Lung (tissue), 12 donors: ENCODE results near the gene ADNP2. TPM values are rescaled to one million over a fixed set of nuclear protein-coding genes. Genes with fewer than 3 reads are reported as not detected.

Experiments
- ATAC-seq: fragments of 200-7000 bp; cut with Tn5 transposase; one replicate; pipeline ENCODE4 v1.9.1; 2020; ENCODE audit warnings: moderate number of reproducible peaks; ENCODE audit not compliant: insufficient read depth, low FRiP score
- DNase-seq, 3 donors: peaks; one replicate each; pipeline ENCODE4 v3.0.0-alpha.2; 2013 to 2017
- H3K27ac ChIP-seq, 2 donors: one replicate each; pipeline ENCODE4 v1.5.1; 2013; ENCODE audit warnings: mild to moderate bottlenecking in 2 of 2, moderate library complexity in 2 of 2, control low read depth in 1 of 2, inconsistent platforms in 1 of 2, low read depth in 1 of 2, low read length in 1 of 2
- H3K27me3 ChIP-seq, 3 donors: one replicate each; pipeline ENCODE4 v1.5.1; 2013; ENCODE audit warnings: low read length in 2 of 3; ENCODE audit not compliant: control insufficient read depth in 3 of 3, insufficient read depth in 3 of 3
- H3K36me3 ChIP-seq, 4 donors: one replicate each; pipeline ENCODE4 v1.5.1; 2013; ENCODE audit warnings: low read length in 4 of 4, mild to moderate bottlenecking in 1 of 4, moderate library complexity in 1 of 4; ENCODE audit not compliant: control insufficient read depth in 4 of 4, insufficient read depth in 4 of 4
- H3K4me1 ChIP-seq, 5 donors: one replicate each; pipeline ENCODE4 v1.5.1; 2013; ENCODE audit warnings: low read length in 5 of 5, mild to moderate bottlenecking in 2 of 5, moderate library complexity in 1 of 5; ENCODE audit not compliant: control insufficient read depth in 5 of 5, insufficient read depth in 5 of 5
- H3K4me3 ChIP-seq: one replicate; pipeline ENCODE4 v1.5.1; 2013; ENCODE audit warnings: mild to moderate bottlenecking, control low read depth, moderate library complexity
- H3K9ac ChIP-seq, 2 donors: one replicate each; pipeline ENCODE4 v1.5.1; 2013; ENCODE audit warnings: low read length in 2 of 2, control low read depth in 1 of 2; ENCODE audit not compliant: insufficient read depth in 1 of 2
- H3K9me3 ChIP-seq, 4 donors: one replicate each; pipeline ENCODE4 v1.5.1; 2013; ENCODE audit warnings: low read length in 3 of 4, mild to moderate bottlenecking in 1 of 4, moderate library complexity in 1 of 4; ENCODE audit not compliant: control insufficient read depth in 4 of 4, insufficient read depth in 3 of 4
- CTCF ChIP-seq: IDR thresholded peaks from 2 replicates; pipeline ENCODE4 v1.5.1; 2012; ENCODE audit warnings: mild to moderate bottlenecking; ENCODE audit errors: control extremely low read depth, extremely low read depth
- WGBS, 2 donors: extraction: QIAGEN DNeasy Blood & Tissue Kit; methylation state at CpG; one replicate each; pipeline ENCODE4 v1.1.7; 2013; 5-methylcytosine and 5-hydroxymethylcytosine counted together
- polyA plus RNA-seq, 2 donors: library from polyadenylated mRNA; stranded (reverse); fragments of 200-250 nt; gene quantifications; one replicate each; pipeline ENCODE4 v1.2.1, GENCODE V29; 2013
- total RNA-seq, 2 donors: library from RNA; depleted of rRNA in 1 of 2; stranded (reverse); fragments of >200 nt in 1 of 2; gene quantifications; one replicate each; pipeline ENCODE4 v1.2.1, GENCODE V29; 2014 to 2021
- donor health status: control.
- donor health status: control.
- donor health status: Bipolar disorder and iron deficiency.
- donor health status: healthy.
- donor health status: DM: yes; HTN: yes; CAD: no.

ADNP2 gene
- total and polyA plus RNA-seq, 4 donors = 4.9 to 16.3 (median 12.1) TPM

GRCh38 chr18:80168982-80169381 lies 59.9 kb downstream of the ADNP2 start:
- TF ChIP-seq CTCF = no peak
- ATAC-seq (no peak), DNase-seq (no peak)
- Histone ChIP-seq H3K4me3 (no peak overlapping the region), H3K4me1 (peaks cover 0 to 3% (median 0%) of the 10 kb centered on the region in 5 donors), H3K36me3 (no peaks in the 10 kb centered on the region), H3K9me3 (peaks cover 0 to 8% (median 4%) of the 10 kb centered on the region in 4 donors), H3K27ac (no peak overlapping the region), H3K9ac (no peak overlapping the region), H3K27me3 (no peaks in the 10 kb centered on the region)
- 80 to 84% methylated on average over 15 of the region's 15 CpGs for WGBS, 2 donors

- no peaks in the 10 kb centered on the region for H3K36me3 ChIP-seq
- TF ChIP-seq CTCF = no peak
- H3K9me3 ChIP-seq = peaks cover 0 to 7% (median 2%) of the 10 kb centered on the region in 4 donors
- 83 to 88% methylated on average over 17 of the region's 17 CpGs for WGBS, 2 donors
- H3K4me3 ChIP-seq = no peak overlapping the region
- no peaks in the 10 kb centered on the region for H3K27me3 ChIP-seq
- ATAC-seq (no peak), DNase-seq (no peak)
- peaks cover 0 to 3% (median 0%) of the 10 kb centered on the region in 5 donors for H3K4me1 ChIP-seq
- H3K9ac ChIP-seq = no peak overlapping the region
- H3K27ac ChIP-seq = no peak overlapping the region
Observed at GRCh38 chr18:80169607-80170006, 60.5 kb downstream of the ADNP2 start.

GRCh38 chr18:80170395-80171053 lies 61.5 kb downstream of the ADNP2 start:
- no peaks in the 10 kb centered on the region for H3K27me3 ChIP-seq
- no peak overlapping the region for H3K27ac ChIP-seq
- no peak overlapping the region for H3K9ac ChIP-seq
- DNase-seq (no peak), ATAC-seq (no peak)
- H3K36me3 ChIP-seq = peaks cover 0 to 2% (median 0%) of the 10 kb centered on the region in 4 donors
- 88 to 93% methylated on average over 7 of the region's 7 CpGs for WGBS, 2 donors
- no peak overlapping the region for H3K4me3 ChIP-seq
- peaks cover 0 to 3% (median 0%) of the 10 kb centered on the region in 5 donors for H3K4me1 ChIP-seq
- no peak for TF ChIP-seq CTCF
- H3K9me3 ChIP-seq = peaks cover 0 to 2% (median 1%) of the 10 kb centered on the region in 4 donors
